Sigmoid colon (tissue), 7 donors: Measurements from ENCODE around the gene OR1M1. TPM values are rescaled to one million over a fixed set of nuclear protein-coding genes. Genes with fewer than 3 reads are reported as not detected.

Experiments
- DNase-seq: peaks from one replicate; pipeline ENCODE4 v3.0.0-alpha.2; 2019
- H3K27ac ChIP-seq, 4 donors: fragments of 200-600 bp; sonication (generic); one replicate each; pipeline ENCODE4 v1.5.1; 2016 to 2019; ENCODE audit warnings: mild to moderate bottlenecking in 1 of 4
- H3K27me3 ChIP-seq, 3 donors: fragments of 200-600 bp; sonication (generic); one replicate each; pipeline ENCODE4 v1.5.1; 2019; ENCODE audit warnings: mild to moderate bottlenecking in 1 of 3
- H3K36me3 ChIP-seq, 4 donors: fragments of 200-600 bp; sonication (generic); one replicate each; pipeline ENCODE4 v1.5.1; 2016 to 2019
- H3K4me1 ChIP-seq, 4 donors: fragments of 200-600 bp; sonication (generic); one replicate each; pipeline ENCODE4 v1.5.1; 2017 to 2019
- H3K4me3 ChIP-seq, 4 donors: fragments of 200-600 bp; sonication (generic); one replicate each; pipeline ENCODE4 v1.5.1; 2017 to 2019; ENCODE audit warnings: mild to moderate bottlenecking in 2 of 4, moderate library complexity in 1 of 4
- H3K9me3 ChIP-seq, 4 donors: fragments of 200-600 bp in 3 of 4; sonication (generic) in 3 of 4; one replicate each; pipeline versions ENCODE4 v1.5.1 to v1.6.1; 2013 to 2019
- EP300 ChIP-seq, 4 donors: sonication (generic); formaldehyde crosslinking; IDR thresholded peaks; one replicate each; pipeline ENCODE4 v1.6.1; 2017; ENCODE audit warnings: antibody characterized with exemption in 4 of 4
- POLR2A ChIP-seq, 2 donors: fragments of 450-650 bp; IDR thresholded peaks; one replicate each; pipeline ENCODE4 v1.6.1; 2016; ENCODE audit warnings: antibody characterized with exemption in 2 of 2, mild to moderate bottlenecking in 2 of 2, moderate library complexity in 2 of 2
- POLR2AphosphoS5 ChIP-seq, 4 donors: sonication (generic); formaldehyde crosslinking; IDR thresholded peaks; one replicate each; pipeline ENCODE4 v1.6.1; 2017; ENCODE audit warnings: antibody characterized with exemption in 4 of 4
- WGBS, 2 donors: extraction: QIAGEN DNeasy Blood & Tissue Kit; methylation state at CpG; one replicate each; pipeline ENCODE4 v1.1.7; 2013; 5-methylcytosine and 5-hydroxymethylcytosine counted together
- intact Hi-C: fragments of 100-400 bp; cut with DNase I; formaldehyde crosslinking; loops from one replicate; pipeline ENCODE4 v1.15.1; 2023
- polyA plus RNA-seq, 3 donors: library from polyadenylated mRNA; stranded (reverse); fragments of 200-250 nt; gene quantifications; one replicate each; pipeline ENCODE4 v1.2.3, GENCODE V29; 2013
- total RNA-seq, 4 donors: library from RNA; depleted of rRNA; stranded (reverse); fragments of >200 nt; gene quantifications; one replicate each; pipeline ENCODE4 v1.1.0, GENCODE V29; 2016
- TF ChIP-seq, protein P1 (sequence below), 4 experiments: fragments of 450-650 bp in 3 of 4; fragments of 200-600 bp in 1 of 4; IDR thresholded peaks; one replicate each; pipeline ENCODE4 v1.5.1; 2016 to 2019; ENCODE audit warnings: antibody characterized with exemption in 4 of 4, mild to moderate bottlenecking in 3 of 4, moderate library complexity in 2 of 4
- donor health status: healthy with polysubstance abuse.
- donor health status: Bipolar disorder and iron deficiency.
- donor health status: healthy.

OR1M1 gene
- total and polyA plus RNA-seq, 7 donors, result not detected

DNA sequence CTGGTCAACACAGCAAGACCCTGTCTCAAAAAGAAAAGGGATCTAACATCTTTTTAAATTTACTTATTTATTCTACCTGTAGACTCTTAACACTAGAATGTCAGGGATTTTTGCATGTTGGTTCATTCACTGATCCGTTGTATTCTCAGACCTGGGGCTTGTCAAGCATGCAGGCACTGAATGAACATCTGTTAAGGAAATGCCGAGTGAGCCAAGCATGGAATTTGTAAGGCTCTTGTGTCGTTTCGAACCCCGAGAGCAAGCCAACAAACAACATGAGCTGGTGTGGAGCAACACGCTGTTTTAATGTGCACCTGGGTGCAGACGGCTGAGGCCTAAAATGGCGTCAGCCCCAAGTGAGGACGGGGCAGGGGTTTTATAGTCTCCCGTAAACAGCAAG, 10.0 kb upstream of the OR1M1 start:
- WGBS, 2 donors, result 85 to 86% methylated on average over 10 of the region's 10 CpGs
- no peak for DNase-seq
- Histone ChIP-seq H3K4me1 (peaks cover 0 to 27% (median 23%) of the 10 kb centered on the region in 4 donors), H3K9me3 (no peaks in the 10 kb centered on the region), H3K4me3 (no peak overlapping the region), H3K27me3 (no peaks in the 10 kb centered on the region), H3K36me3 (no peaks in the 10 kb centered on the region), H3K27ac (peak overlapping the region in 3 of 4 donors; percentile 1 to 89 (median 73))
- intact Hi-C loops, result loop anchor here (5.0 kb wide), 1 partner anchor 245 kb away; the partner anchor contains the start of genes MBD3L1 and ZNF558
- TF ChIP-seq EP300 (IDR thresholded peaks at IDR 0.05) (no peak), POLR2AphosphoS5 (IDR thresholded peaks at IDR 0.05) (no peak), POLR2A (IDR thresholded peaks at IDR 0.05) (no peak)
- TF ChIP-seq, protein P1, sequence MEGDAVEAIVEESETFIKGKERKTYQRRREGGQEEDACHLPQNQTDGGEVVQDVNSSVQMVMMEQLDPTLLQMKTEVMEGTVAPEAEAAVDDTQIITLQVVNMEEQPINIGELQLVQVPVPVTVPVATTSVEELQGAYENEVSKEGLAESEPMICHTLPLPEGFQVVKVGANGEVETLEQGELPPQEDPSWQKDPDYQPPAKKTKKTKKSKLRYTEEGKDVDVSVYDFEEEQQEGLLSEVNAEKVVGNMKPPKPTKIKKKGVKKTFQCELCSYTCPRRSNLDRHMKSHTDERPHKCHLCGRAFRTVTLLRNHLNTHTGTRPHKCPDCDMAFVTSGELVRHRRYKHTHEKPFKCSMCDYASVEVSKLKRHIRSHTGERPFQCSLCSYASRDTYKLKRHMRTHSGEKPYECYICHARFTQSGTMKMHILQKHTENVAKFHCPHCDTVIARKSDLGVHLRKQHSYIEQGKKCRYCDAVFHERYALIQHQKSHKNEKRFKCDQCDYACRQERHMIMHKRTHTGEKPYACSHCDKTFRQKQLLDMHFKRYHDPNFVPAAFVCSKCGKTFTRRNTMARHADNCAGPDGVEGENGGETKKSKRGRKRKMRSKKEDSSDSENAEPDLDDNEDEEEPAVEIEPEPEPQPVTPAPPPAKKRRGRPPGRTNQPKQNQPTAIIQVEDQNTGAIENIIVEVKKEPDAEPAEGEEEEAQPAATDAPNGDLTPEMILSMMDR (IDR thresholded peaks at IDR 0.05), result no peak

GRCh38 chr19:9078651-9079050, 8.2 kb upstream of the OR1M1 start:
- DNase-seq, result no peak
- Histone ChIP-seq H3K27me3 (no peaks in the 10 kb centered on the region), H3K9me3 (no peaks in the 10 kb centered on the region), H3K4me3 (no peak overlapping the region), H3K27ac (peak overlapping the region in 3 of 4 donors; percentile 49 to 89 (median 67)), H3K4me1 (peaks cover 0 to 27% (median 23%) of the 10 kb centered on the region in 4 donors), H3K36me3 (no peaks in the 10 kb centered on the region)
- intact Hi-C loops, result loop anchor here (5.0 kb wide), 1 partner anchor 246 kb away; the partner anchor contains the start of genes MBD3L1 and ZNF558
- TF ChIP-seq POLR2A (IDR thresholded peaks at IDR 0.05) (no peak), POLR2AphosphoS5 (IDR thresholded peaks at IDR 0.05) (peak in 1 of 4 donors; percentile 33), EP300 (IDR thresholded peaks at IDR 0.05) (no peak)
- TF ChIP-seq, protein P1 (IDR thresholded peaks at IDR 0.05), result no peak
- 70 to 73% methylated on average over 4 of the region's 4 CpGs for WGBS, 2 donors

- H3K4me1 ChIP-seq, result no peaks in the 10 kb centered on the region
- H3K36me3 ChIP-seq, result no peaks in the 10 kb centered on the region
- intact Hi-C loops, result no loop called here
- H3K4me3 ChIP-seq, result no peak within 1 kb of the TSS
- H3K27ac ChIP-seq, result no peak within 1 kb of the TSS
- no peaks in the 10 kb centered on the region for H3K9me3 ChIP-seq
- H3K27me3 ChIP-seq, result peaks cover 0 to 11% (median 0%) of the 10 kb centered on the region in 3 donors
- no peak for DNase-seq
- 41 to 63% methylated on average over 8 of the region's 8 CpGs for WGBS, 2 donors
- no peak for TF ChIP-seq POLR2AphosphoS5 (IDR thresholded peaks at IDR 0.05)
- no peak for TF ChIP-seq POLR2A (IDR thresholded peaks at IDR 0.05)
- no peak for TF ChIP-seq EP300 (IDR thresholded peaks at IDR 0.05)
- TF ChIP-seq, protein P1 (IDR thresholded peaks at IDR 0.05), result no peak
These were observed 20.5 kb downstream of the OR1M1 start, which contains the start of gene OR7G2 for GRCh38 chr19:9107375-9107774. Gene OR7G2, minus strand, starts transcription at chr19:9107475. Its CDS starts 4,232 bp downstream, at chr19:9103243.

- Histone ChIP-seq H3K9me3 (no peaks in the 10 kb centered on the region), H3K36me3 (no peaks in the 10 kb centered on the region), H3K27me3 (peaks cover 0 to 18% (median 0%) of the 10 kb centered on the region in 3 donors), H3K4me1 (no peaks in the 10 kb centered on the region), H3K4me3 (no peak overlapping the region), H3K27ac (no peak overlapping the region)
- TF ChIP-seq, protein P1 (IDR thresholded peaks at IDR 0.05), result no peak
- TF ChIP-seq EP300 (IDR thresholded peaks at IDR 0.05) (no peak), POLR2AphosphoS5 (IDR thresholded peaks at IDR 0.05) (no peak), POLR2A (IDR thresholded peaks at IDR 0.05) (no peak)
- intact Hi-C loops, result no loop called here
- WGBS, 2 donors, result 26 to 47% methylated on average over 2 of the region's 2 CpGs
- DNase-seq, result no peak
These were observed 23.1 kb downstream of the OR1M1 start for GRCh38 chr19:9109959-9110358.
